ENCODE results near the gene SKIC8.

Gene SKIC8

DNA sequence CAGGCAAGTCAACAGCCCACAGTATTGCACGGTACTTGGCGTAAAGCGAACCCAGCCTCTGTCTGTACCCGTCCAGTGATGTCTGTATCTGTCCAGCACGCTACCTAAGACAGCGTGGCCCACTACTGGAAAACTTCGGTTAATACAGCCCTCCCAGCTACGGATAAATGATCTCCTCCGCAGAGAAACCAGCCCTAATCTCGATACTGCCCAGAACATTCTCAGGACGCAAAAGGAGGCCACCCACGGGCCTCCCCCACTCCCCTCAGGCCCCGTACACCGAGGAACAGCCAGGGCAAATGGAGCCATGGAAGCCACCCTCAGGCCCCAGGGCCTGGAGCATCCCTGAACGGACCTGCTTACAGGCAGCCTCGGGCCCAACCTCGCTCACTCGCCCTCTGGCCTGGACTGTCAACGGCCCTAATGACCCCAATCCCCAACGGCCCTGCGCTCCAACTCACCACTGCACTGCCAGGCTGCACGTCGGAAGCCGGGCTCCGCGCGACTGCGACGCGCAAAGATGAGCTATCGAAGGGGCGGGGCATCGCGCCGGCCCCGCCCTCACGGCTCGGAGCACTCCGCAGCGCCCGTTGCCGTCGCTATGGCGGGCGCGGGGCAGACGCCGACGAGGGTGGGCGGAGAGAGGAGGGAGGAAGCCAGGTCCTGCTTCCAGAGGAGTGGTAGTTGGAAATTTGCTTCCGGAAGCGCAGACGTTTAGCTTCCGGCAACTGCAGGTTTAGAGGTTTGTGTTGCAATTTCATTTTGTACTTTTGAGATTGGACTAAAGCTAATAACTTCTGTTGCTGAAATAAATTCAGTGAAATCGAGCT is at the start of gene SKIC8:
Gene SKIC8, minus strand, starts transcription at position 509 of the 830 bp plus-strand sequence. CDS start 3,923 bp downstream, outside the sequence.
- DNase-seq = peak; percentile 94

DNA sequence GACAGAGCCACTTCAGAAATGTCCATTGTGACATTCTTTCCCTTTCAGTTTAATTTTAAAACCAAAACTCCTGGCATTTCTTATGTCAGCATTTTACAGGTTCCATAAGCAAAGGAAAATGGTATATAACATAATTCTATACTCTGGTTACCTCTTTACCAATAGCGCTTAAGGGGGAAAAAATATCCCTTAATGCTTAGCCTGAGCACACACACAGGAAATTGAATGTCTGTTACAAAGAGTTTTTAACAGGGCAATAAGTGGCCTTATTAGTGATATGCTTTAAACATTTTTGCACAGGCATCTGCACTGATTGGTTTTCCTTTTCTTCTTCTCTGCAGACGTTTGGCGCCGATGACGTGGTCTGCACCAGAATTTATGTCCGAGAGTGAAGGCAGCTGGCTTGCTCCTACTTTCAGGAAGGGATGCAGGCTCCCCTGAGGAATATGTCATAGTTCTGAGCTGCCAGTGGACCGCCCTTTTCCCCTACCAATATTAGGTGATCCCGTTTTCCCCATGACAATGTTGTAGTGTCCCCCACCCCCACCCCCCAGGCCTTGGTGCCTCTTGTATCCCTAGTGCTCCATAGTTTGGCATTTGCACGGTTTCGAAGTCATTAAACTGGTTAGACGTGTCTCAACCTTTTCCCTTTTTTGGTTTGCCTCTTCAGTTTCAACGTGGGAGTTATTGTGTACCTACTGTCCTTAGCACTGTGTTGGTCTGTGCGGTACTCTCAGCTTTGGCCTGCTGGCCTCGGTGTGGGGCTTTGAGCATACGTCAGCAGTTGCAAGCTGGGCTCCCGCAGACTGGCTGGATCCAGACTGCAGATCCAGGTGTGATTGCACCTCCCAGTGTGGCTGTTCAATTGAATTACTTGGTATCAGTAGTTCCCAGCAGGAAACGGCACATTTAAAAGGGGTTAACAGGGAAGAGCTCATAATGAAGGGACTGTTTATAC is 48.5 kb upstream of the SKIC8 start:
- DNase-seq = peak; percentile 45

- DNase-seq = no peak
Measured at GRCh38 chr15:78345396-78346125, 46.2 kb upstream of the SKIC8 start.

DNA sequence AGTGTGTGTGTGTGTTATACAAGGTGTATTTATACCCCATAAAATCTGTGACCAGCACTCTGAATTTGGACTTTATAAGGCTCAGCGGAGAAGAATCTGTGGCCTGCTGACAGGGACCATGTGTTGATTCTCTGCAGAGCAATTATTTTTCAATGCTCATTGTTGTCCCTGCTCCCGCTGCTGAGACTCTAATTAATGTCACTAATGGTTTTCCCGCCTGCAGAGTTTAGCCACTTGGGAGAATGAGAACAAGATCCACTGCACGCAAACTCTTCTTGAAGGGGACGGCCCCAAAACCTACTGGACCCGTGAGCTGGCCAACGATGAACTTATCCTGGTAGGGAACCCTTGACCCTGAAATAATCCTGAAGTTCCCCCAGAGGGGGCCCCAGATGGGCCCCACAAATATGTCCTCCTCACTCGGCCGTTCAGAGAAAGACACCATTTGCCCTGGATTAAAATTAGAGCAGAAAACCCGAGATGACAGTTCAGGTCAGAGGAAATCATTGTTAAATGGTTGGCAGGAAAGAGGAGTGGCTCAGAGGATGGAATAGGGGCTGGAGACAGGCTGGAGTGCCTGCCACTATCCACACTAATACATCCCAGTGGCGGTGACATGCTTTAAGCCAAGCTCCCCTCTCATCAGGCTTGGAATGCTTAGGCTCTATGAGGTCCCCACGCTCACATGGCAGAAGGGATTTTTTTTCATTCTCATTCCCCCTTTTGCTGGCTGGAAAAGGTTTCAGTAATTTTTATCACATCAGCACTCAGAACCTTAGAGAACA is 44.1 kb upstream of the SKIC8 start:
- no peak for DNase-seq

- DNase-seq = no peak
Measured at GRCh38 chr15:78342021-78342420, 42.6 kb upstream of the SKIC8 start.

DNA sequence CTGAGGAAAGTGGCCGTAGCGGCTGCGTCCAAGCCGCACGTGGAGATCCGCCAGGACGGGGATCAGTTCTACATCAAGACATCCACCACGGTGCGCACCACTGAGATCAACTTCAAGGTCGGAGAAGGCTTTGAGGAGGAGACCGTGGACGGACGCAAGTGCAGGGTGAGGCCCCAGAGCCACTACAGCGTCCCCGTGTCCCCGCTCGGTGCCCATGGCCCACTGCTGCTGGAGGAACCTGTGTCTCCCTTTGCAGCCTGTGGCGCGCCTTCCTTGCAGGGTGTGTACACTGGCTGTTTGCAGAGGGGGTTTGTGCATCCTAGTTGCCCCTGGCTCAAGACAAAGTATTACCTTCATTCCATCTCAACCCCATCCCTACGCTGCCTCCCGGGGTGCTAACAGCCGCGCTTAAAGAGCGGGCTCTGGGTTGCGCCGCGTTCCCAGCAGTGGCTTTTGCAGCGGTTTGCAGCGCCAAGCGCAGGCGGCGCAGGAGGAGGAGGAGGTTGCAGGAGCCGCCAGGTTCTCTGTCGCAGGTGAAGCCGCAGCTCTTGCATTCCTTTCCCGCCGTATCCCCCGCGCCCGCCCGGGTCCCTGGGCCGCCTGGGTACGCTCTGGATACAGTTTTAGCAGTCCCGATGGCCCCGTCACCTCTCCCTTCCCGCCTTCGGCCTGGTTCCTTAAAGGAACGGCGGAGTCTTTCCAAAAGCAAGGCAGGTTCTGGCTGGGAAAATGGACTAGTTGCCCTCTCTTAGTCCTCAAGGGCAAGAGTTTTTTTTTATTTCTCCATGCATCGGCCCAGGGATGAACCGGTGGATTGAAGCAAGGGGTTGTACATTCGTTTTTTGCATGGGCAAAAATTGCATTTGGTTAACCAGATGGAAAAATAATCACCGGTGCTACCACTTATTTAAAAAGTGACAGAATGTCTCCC is 41.9 kb upstream of the SKIC8 start:
- no peak for DNase-seq

DNA sequence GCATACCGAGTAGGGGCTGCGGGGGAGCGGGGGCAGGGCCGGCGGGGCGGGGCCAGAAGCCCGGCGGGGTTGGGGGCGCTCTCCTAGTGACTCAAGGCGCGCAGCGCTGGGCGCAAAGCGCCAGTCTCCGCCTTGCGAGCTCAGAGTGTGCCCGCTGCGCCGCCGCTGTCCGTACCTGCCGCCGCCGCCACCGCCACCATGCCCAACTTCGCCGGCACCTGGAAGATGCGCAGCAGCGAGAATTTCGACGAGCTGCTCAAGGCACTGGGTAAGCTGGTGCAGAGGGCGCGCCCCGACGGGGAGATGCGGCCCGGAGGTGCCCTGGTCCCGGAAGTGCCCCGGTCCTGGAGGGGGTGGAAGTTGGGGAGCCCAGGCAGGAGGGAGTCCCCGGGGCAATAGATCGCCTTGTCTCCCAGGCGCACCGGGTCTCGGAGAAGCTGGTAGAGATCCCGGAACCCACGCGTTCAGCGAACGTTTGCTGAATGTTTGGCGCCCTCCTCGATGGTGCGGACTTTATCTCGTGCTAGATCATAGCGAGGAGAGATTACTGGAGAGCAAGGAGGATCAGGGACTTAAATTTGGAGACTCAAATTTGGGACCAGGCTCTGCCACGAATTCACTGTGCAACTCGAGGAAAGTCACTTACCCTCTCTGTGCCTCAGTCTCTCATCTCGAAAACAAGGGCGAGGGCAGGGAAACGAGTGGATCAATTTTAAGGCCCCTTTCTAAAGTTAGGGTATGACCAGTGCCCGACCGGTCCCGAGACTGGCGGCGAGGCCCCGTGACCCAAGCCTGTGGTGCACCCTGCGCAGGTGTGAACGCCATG is 41.0 kb upstream of the SKIC8 start, which contains the start of gene CRABP1:
Gene CRABP1, plus strand, starts transcription at position 123 of the 826 bp plus-strand sequence. Its CDS starts 76 bp downstream, at position 199.
- no peak for DNase-seq

GRCh38 chr15:78339559-78339958 is 40.1 kb upstream of the SKIC8 start:
- no peak for DNase-seq

DNA sequence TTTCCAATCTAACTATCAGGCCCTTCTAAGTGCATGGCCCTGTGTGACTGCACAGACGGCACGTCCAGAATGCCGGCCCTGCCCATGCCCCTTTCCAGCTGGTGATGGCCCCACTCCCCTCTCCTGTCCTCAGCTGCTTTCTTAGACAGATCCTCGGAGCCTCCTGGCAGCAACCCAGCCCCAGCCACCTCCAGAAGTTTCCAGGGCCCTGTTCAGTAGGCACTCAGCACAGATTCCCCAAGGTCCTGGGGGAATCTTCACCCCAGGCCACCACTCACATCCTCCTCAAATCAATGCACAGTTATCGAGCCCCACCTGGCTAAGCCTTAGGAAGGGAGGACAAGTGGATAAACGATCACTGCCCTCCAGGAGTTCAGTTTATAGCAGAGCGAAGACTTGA is 39.4 kb upstream of the SKIC8 start:
- DNase-seq = no peak

DNA sequence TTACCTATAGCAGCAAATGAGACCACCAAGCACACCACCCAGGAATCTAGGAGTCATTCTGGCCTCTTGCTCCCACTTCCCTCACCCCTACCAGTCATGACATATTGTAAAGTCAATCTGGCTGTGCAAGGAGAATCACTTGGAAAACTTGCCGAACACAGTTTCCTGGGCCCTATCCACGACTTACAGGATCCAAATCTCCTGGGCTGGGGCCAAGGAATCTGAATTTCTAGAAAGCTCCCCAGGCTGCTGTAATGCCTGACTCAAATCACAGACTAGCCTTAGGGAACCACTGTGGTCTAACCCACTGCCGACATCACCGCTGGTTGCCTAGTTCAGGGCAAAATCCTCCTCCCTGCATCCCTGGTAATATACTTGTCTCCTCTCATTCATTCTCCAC is 36.6 kb upstream of the SKIC8 start:
- no peak for DNase-seq

- no peak for DNase-seq
Measured at GRCh38 chr15:78334845-78335244, 35.4 kb upstream of the SKIC8 start.

- no peak for DNase-seq
Measured at GRCh38 chr15:78329625-78330024, 30.2 kb upstream of the SKIC8 start.

DNA sequence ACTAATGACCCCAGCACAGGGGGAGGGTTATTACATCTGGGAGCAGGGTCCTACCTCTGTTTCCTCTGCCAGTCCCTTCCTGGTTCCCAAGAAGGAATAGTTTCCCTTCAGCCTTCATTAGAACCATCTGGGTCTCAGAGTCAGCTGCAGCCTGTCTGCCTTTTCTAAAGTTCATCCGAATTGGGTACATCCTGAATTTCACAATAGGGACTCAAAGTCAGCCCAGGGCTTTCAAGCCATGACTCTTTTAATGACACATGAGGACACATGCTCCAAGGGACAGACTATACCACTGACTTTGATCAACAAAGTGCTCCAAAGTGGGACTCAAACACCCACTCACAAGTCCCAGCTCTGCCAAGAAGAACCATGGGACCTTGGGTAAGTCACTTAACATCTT is 28.1 kb upstream of the SKIC8 start:
- DNase-seq = no peak

- peak; percentile 61 for DNase-seq
Measured at GRCh38 chr15:78325092-78325843, 25.9 kb upstream of the SKIC8 start.

GRCh38 chr15:78324144-78324543 is 24.7 kb upstream of the SKIC8 start:
- no peak for DNase-seq

DNA sequence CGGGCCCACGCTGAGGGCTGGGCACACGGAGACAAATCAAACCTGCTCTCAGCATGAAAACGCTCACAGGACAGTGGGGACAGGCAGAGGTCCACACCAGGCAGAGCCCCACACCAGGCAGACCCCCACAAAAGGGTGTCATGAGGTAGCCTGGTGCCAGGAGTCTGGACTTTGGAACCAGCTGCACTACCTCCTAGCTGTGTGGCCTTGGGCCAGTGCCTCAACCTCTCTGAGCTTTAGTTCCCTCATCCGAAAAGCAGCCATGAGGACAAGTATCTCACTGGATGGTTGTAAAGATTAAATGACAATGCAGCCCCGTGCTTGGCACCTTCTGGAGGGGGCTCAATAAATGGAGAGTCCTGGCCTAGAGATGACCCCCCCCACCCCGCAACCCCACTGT is 24.3 kb upstream of the SKIC8 start:
- DNase-seq = no peak

GRCh38 chr15:78322724-78323521 is 23.5 kb upstream of the SKIC8 start:
- no peak for DNase-seq

- peak; percentile 92 for DNase-seq
Measured at GRCh38 chr15:78322243-78322642, 22.8 kb upstream of the SKIC8 start.

Measured in fibroblast of skin of right biceps (primary cell).